Chondrocyte (in vitro differentiated cells): ENCODE data around the gene NCAPG. TPM values are rescaled to one million over a fixed set of nuclear protein-coding genes. Genes with fewer than 3 reads are reported as not detected.

Experiments
- DNase-seq: peaks from one replicate; pipeline ENCODE4 v3.0.0; 2021; ENCODE audit warnings: mixed read lengths, low spot score
- H3K27ac Mint-ChIP-seq: one replicate; pipeline ENCODE4 v1.8.0; 2021; ENCODE audit warnings: mild to moderate bottlenecking, moderate library complexity, mixed read lengths; ENCODE audit not compliant: unreplicated experiment
- H3K27me3 Mint-ChIP-seq: 2 replicates; pipeline ENCODE4 v1.8.0; 2021; ENCODE audit warnings: low read depth, mixed read lengths
- H3K36me3 Mint-ChIP-seq: 2 replicates; pipeline ENCODE4 v1.8.0; 2021; ENCODE audit warnings: low read depth, mixed read lengths
- H3K4me1 Mint-ChIP-seq: 2 replicates; pipeline ENCODE4 v1.8.0; 2021; ENCODE audit warnings: low read depth, mild to moderate bottlenecking, mixed read lengths
- H3K4me3 Mint-ChIP-seq: one replicate; pipeline ENCODE4 v1.8.0; 2021; ENCODE audit warnings: mild to moderate bottlenecking, moderate library complexity, mixed read lengths; ENCODE audit not compliant: unreplicated experiment
- H3K9me3 Mint-ChIP-seq: 2 replicates; pipeline ENCODE4 v1.8.0; 2021; ENCODE audit warnings: low read depth, mixed read lengths
- total RNA-seq: library from RNA; stranded (reverse); gene quantifications from 3 replicates; pipeline ENCODE4 v1.2.1, GENCODE V29; 2021
- TF ChIP-seq, protein P1 (sequence below): fragments of 200-600 bp; sonication (generic); IDR thresholded peaks from 2 replicates; pipeline ENCODE4 v1.5.0; 2021; ENCODE audit warnings: antibody characterized with exemption, mild to moderate bottlenecking, moderate library complexity

NCAPG gene
- total RNA-seq, 1 donor from 2014 or later: 6.4 TPM

- TF ChIP-seq, protein P1, sequence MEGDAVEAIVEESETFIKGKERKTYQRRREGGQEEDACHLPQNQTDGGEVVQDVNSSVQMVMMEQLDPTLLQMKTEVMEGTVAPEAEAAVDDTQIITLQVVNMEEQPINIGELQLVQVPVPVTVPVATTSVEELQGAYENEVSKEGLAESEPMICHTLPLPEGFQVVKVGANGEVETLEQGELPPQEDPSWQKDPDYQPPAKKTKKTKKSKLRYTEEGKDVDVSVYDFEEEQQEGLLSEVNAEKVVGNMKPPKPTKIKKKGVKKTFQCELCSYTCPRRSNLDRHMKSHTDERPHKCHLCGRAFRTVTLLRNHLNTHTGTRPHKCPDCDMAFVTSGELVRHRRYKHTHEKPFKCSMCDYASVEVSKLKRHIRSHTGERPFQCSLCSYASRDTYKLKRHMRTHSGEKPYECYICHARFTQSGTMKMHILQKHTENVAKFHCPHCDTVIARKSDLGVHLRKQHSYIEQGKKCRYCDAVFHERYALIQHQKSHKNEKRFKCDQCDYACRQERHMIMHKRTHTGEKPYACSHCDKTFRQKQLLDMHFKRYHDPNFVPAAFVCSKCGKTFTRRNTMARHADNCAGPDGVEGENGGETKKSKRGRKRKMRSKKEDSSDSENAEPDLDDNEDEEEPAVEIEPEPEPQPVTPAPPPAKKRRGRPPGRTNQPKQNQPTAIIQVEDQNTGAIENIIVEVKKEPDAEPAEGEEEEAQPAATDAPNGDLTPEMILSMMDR: no peak
- DNase-seq: no peak
- H3K27ac Mint-ChIP-seq: no peak overlapping the region
- no peaks in the 10 kb centered on the region for H3K27me3 Mint-ChIP-seq
- no peak overlapping the region for H3K4me3 Mint-ChIP-seq
- peaks cover 34% of the 10 kb centered on the region for H3K4me1 Mint-ChIP-seq
- H3K9me3 Mint-ChIP-seq: no peaks in the 10 kb centered on the region
- peaks cover 13% of the 10 kb centered on the region for H3K36me3 Mint-ChIP-seq
Observed at GRCh38 chr4:17805580-17806155, 5.1 kb upstream of the NCAPG start.

DNA sequence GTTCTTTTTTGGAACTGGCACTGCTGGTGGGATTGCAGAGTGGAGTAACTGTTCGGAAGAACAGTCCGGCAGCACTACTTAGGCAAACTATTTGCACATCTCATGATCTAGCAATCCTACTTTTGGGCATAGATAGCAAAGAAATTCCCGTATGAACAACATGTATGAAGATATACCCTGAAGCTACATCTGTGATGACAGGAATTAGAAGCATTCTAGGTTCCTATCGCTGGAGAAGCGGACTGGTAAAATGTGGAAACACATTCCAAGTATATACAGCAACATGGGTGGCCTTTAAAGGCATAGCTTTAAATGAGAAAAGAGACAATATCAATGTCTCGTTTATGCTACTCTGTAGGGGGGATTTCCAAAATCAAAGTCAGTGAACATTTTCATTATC, 3.3 kb upstream of the NCAPG start:
- TF ChIP-seq, protein P1: no peak
- no peak for DNase-seq
- H3K4me1 Mint-ChIP-seq: peaks cover 46% of the 10 kb centered on the region
- H3K36me3 Mint-ChIP-seq: peaks cover 9% of the 10 kb centered on the region
- H3K27ac Mint-ChIP-seq: peak overlapping the region; percentile 13
- H3K9me3 Mint-ChIP-seq: no peaks in the 10 kb centered on the region
- peak overlapping the region; percentile 21 for H3K4me3 Mint-ChIP-seq
- H3K27me3 Mint-ChIP-seq: no peaks in the 10 kb centered on the region

DNA sequence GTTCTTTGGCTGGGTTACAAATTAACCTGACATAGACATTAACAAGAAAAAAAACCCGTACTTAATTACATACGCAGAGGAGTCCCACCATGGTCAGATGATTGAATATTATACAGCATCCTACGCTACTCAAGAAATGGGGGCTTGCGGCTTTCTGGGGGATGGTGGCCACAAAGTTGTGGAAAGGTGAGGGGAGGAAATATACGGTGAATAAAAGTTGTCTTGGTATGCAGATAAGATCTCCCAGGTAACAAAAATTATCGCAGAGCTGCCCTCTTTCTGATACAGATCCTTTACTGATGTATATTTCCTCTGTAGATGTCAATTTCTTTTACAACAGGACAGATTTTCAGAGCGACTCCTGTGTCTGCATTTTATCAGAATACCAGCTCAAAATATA, 1.1 kb upstream of the NCAPG start:
- Mint-ChIP-seq H3K9me3 (no peaks in the 10 kb centered on the region), H3K4me1 (peaks cover 63% of the 10 kb centered on the region), H3K36me3 (no peaks in the 10 kb centered on the region), H3K27ac (peak overlapping the region; percentile 99), H3K4me3 (peak overlapping the region; percentile 94), H3K27me3 (no peaks in the 10 kb centered on the region)
- TF ChIP-seq, protein P1: no peak
- DNase-seq: no peak

GRCh38 chr4:17811078-17811603, 362 bp downstream of the NCAPG start:
- H3K9me3 Mint-ChIP-seq: no peaks in the 10 kb centered on the region
- peak overlapping the region; percentile 94 for H3K4me3 Mint-ChIP-seq
- no peaks in the 10 kb centered on the region for H3K27me3 Mint-ChIP-seq
- TF ChIP-seq, protein P1: no peak
- H3K36me3 Mint-ChIP-seq: no peaks in the 10 kb centered on the region
- H3K27ac Mint-ChIP-seq: peak overlapping the region; percentile 90
- H3K4me1 Mint-ChIP-seq: peaks cover 61% of the 10 kb centered on the region
- no peak for DNase-seq

GRCh38 chr4:17812125-17812524, 1.3 kb downstream of the NCAPG start:
- Mint-ChIP-seq H3K4me1 (peaks cover 56% of the 10 kb centered on the region), H3K9me3 (no peaks in the 10 kb centered on the region), H3K27me3 (no peaks in the 10 kb centered on the region), H3K27ac (peak overlapping the region; percentile 90), H3K4me3 (peak overlapping the region; percentile 94), H3K36me3 (no peaks in the 10 kb centered on the region)
- TF ChIP-seq, protein P1: no peak
- no peak for DNase-seq
